ENCODE results near the gene HSD17B3.

DNA sequence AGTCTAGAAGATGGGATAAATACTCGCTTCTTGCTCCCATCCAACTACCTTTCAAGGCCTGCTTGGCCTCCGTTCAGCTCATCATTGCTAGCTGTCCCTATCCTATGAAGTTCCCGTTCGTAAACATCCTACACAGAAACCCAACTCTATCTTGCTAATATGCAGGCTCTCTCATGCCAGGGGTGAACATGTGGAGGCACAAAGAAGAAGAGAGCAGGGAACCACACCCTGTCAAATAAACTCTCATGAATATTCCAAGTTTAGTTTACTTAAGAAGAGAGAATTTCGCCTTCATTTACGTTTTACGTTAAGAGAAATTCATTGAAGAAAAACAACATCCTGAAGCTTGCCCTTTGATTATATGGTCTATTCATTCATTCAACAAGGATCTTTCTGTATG, 7.9 kb upstream of the HSD17B3 start:
- TF ChIP-seq, protein P1, sequence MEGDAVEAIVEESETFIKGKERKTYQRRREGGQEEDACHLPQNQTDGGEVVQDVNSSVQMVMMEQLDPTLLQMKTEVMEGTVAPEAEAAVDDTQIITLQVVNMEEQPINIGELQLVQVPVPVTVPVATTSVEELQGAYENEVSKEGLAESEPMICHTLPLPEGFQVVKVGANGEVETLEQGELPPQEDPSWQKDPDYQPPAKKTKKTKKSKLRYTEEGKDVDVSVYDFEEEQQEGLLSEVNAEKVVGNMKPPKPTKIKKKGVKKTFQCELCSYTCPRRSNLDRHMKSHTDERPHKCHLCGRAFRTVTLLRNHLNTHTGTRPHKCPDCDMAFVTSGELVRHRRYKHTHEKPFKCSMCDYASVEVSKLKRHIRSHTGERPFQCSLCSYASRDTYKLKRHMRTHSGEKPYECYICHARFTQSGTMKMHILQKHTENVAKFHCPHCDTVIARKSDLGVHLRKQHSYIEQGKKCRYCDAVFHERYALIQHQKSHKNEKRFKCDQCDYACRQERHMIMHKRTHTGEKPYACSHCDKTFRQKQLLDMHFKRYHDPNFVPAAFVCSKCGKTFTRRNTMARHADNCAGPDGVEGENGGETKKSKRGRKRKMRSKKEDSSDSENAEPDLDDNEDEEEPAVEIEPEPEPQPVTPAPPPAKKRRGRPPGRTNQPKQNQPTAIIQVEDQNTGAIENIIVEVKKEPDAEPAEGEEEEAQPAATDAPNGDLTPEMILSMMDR (IDR thresholded peaks at IDR 0.05): no peak
- TF ChIP-seq POLR2A (IDR thresholded peaks at IDR 0.05): no peak

Data from uterus (tissue), 2 donors.